Transverse colon (tissue), 4 donors: Measurements from ENCODE around the gene C2orf42.

Source experiments
- EP300 ChIP-seq: sonication (generic); formaldehyde crosslinking; IDR thresholded peaks from one replicate; pipeline ENCODE4 v1.6.1; 2017; ENCODE audit warnings: antibody characterized with exemption, low read depth
- POLR2A ChIP-seq: fragments of 450-650 bp; IDR thresholded peaks from one replicate; pipeline ENCODE4 v1.6.1; 2016; ENCODE audit warnings: antibody characterized with exemption, mild to moderate bottlenecking, moderate library complexity
- POLR2AphosphoS5 ChIP-seq, 3 donors: sonication (generic); formaldehyde crosslinking; IDR thresholded peaks; one replicate each; pipeline ENCODE4 v1.6.1; 2016; ENCODE audit warnings: antibody characterized with exemption in 3 of 3
- TF ChIP-seq, protein P1 (sequence below), 5 experiments: fragments of 200-600 bp in 3 of 5; fragments of 450-650 bp in 2 of 5; sonication (generic) in 3 of 5; IDR thresholded peaks; 1 replicate in 2 of 5; 2 replicates in 3 of 5; pipeline ENCODE4 v1.5.1; 2016 to 2017; ENCODE audit warnings: antibody characterized with exemption in 5 of 5, inconsistent platforms in 3 of 5, mild to moderate bottlenecking in 2 of 5, moderate library complexity in 1 of 5

DNA sequence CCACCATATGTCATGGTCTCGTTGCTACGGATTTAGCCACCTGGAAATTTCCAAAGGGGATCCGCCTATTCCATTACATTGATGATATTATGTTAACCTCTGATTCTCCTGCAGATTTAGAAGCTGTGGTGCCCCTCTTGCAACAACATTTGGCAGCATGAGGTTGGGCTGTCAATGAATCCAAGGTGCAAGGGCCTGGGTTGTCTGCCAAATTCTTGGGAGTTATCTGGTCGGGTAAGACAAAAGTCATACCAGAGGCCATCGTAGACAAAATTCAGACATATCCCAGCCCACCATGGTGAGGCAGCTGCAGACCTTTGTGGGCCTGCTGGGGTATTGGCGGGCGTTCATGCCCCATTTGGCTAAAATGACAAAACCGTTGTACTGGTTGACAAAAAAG, 13.6 kb upstream of the C2orf42 start:
- TF ChIP-seq POLR2A, result no peak
- TF ChIP-seq, protein P1, sequence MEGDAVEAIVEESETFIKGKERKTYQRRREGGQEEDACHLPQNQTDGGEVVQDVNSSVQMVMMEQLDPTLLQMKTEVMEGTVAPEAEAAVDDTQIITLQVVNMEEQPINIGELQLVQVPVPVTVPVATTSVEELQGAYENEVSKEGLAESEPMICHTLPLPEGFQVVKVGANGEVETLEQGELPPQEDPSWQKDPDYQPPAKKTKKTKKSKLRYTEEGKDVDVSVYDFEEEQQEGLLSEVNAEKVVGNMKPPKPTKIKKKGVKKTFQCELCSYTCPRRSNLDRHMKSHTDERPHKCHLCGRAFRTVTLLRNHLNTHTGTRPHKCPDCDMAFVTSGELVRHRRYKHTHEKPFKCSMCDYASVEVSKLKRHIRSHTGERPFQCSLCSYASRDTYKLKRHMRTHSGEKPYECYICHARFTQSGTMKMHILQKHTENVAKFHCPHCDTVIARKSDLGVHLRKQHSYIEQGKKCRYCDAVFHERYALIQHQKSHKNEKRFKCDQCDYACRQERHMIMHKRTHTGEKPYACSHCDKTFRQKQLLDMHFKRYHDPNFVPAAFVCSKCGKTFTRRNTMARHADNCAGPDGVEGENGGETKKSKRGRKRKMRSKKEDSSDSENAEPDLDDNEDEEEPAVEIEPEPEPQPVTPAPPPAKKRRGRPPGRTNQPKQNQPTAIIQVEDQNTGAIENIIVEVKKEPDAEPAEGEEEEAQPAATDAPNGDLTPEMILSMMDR (IDR thresholded peaks at IDR 0.05), result no peak
- no peak for TF ChIP-seq POLR2AphosphoS5 (IDR thresholded peaks at IDR 0.05)
- no peak for TF ChIP-seq EP300
